Renal pelvis (tissue), 12 donors: Measurements from ENCODE around the gene HMSD. TPM values are rescaled to one million over a fixed set of nuclear protein-coding genes. Genes with fewer than 3 reads are reported as not detected.
"Not testable (repeated sequence)": the region's sequence is repeated elsewhere in the genome, so short reads cannot be mapped to it uniquely, and the experiment has no call there.

Source experiments
- DNase-seq: peaks from one replicate; pipeline ENCODE4 v3.0.0-alpha.2; 2013
- long read RNA-seq, 16 experiments: transcript quantifications; one replicate each; lab custom pipeline, GENCODE V29; 2026
- polyA plus RNA-seq, 3 donors: library from polyadenylated mRNA; unstranded; fragments of 120-200 nt; gene quantifications; one replicate each; pipeline ENCODE4 v1.2.1, GENCODE V29; 2013; ENCODE audit not compliant: insufficient read length in 3 of 3

HMSD gene
- 1 to 10 TPM; 1.1 to 2.6 (median 1.4) TPM for polyA plus RNA-seq
- long read RNA-seq, donor 1, partial matches to known transcripts: 0 of 1 reads
- long read RNA-seq, donor 1, other reads (novel, unspliced or antisense): 0 of 1 reads
- long read RNA-seq, donor 2: 0 reads
- long read RNA-seq, donor 3: 0 reads
- long read RNA-seq, donor 4: 0 reads
- long read RNA-seq, donor 5, partial matches to known transcripts: 0 of 1 reads
- long read RNA-seq, donor 5, other reads (novel, unspliced or antisense): 0 of 1 reads
- long read RNA-seq, donor 6: 0 reads
- long read RNA-seq, donor 7, partial matches to known transcripts: 0 of 2 reads
- long read RNA-seq, donor 7, other reads (novel, unspliced or antisense): 0 of 2 reads
- long read RNA-seq, donor 8: 0 reads
- long read RNA-seq, donor 9, partial matches to known transcripts: 0 of 1 reads
- long read RNA-seq, donor 9, other reads (novel, unspliced or antisense): 0 of 1 reads
- long read RNA-seq, donor 10: 0 reads
- long read RNA-seq, donor 11, partial matches to known transcripts: 0 of 1 reads
- long read RNA-seq, donor 11, other reads (novel, unspliced or antisense): 0 of 1 reads
- long read RNA-seq, donor 12: 0 reads
- long read RNA-seq, donor 13: 0 reads
- long read RNA-seq, donor 14: 0 reads
- long read RNA-seq, donor 15: 0 reads
- long read RNA-seq, donor 16: 0 reads

GRCh38 chr18:63949068-63949737 lies at the start of gene HMSD:
Gene HMSD (plus strand): TSS chr18:63949301. CDS start chr18:63953456, 4,155 bp downstream.
- DNase-seq: no peak

GRCh38 chr18:63903851-63904570 lies 45.1 kb upstream of the HMSD start:
- DNase-seq: no peak

GRCh38 chr18:63904694-63905093 lies 44.4 kb upstream of the HMSD start:
- DNase-seq: no peak

DNA sequence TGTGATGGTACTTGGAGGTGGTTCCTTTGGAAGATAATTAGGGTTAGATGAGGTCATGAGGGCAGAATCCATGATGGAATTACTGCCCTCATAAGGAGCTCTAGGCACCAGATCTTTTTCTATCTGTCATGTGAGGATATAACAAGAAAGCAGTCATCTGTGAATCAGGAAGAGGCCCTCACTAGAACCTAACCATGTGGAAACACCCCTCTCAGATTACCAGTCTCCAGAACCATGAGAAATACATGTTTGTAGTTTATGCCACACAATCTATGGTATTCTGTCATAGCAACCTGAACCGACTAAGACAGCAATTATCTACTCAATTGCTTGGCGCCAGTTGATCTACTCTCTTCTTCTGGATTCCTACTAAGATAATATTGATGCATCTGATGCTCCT lies 43.7 kb upstream of the HMSD start:
- no peak for DNase-seq

GRCh38 chr18:63906056-63906455 lies 43.0 kb upstream of the HMSD start:
- DNase-seq: no peak

- DNase-seq: no peak
These were observed 41.4 kb upstream of the HMSD start, which contains the start of gene SERPINB10 for GRCh38 chr18:63907664-63908063. Gene SERPINB10 (plus strand): TSS chr18:63907958. CDS start chr18:63915511, 7,553 bp downstream.

- no peak for DNase-seq
These were observed 40.2 kb upstream of the HMSD start for GRCh38 chr18:63908858-63909257.

DNA sequence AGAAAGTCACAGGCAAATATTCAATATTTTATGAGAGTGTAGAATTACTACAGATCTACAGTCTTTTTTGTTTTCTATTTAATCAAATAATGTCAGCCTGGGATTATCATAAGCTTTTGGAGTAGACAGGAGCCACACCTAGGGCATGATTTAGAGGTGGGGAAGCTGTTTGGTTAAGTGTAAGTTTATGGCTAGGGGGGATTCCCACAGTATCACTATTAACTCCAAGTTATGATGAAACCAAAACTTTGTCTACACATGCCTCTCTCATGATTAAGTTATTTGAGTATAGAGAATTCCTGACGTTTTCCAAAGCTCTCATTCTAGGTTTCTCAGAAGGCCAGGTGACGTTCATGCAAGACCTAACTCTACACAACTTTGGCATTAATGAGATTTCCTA lies 39.2 kb upstream of the HMSD start:
- no peak for DNase-seq

GRCh38 chr18:63917817-63918216 lies 31.3 kb upstream of the HMSD start:
- DNase-seq: no peak

DNA sequence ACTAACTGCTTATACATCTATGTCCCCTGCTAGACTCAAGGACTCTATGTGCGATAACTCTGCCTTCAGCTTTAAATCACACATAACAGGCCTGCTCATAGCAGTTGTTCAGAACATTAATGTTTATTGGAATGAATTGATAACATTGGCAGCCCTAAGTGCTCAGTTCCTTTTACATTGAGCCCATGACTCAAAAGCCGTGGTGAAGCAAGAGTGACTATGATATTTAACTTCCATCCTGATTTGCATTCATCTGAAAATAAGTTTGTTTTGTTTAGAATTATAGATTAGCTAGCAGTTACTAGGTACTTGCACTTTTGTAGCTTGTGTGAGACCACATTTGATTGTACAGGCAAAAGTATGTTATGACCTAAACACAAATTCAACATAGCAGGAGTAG lies 27.1 kb upstream of the HMSD start:
- no peak for DNase-seq

DNA sequence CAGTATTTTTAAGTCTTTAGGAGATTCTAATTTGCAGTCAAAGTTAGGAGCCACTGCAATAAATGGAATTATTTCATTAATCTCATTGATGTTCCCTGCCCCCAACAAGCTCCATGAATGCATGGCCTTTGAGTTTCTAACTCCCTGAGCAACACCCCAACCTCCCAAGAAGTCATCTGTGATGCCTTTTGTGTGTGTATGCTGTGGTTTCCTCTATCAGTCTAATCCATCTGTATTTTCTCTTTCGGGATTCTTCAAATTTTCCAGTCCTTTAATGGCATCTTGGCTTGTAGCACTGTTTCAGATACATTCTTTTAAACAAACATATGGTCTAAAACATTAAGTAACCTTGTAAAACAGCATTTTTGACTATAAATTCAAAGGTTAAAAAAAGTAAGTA lies 24.6 kb upstream of the HMSD start:
- no peak for DNase-seq

- DNase-seq: no peak
These were observed 20.8 kb upstream of the HMSD start for GRCh38 chr18:63928331-63928730.

DNA sequence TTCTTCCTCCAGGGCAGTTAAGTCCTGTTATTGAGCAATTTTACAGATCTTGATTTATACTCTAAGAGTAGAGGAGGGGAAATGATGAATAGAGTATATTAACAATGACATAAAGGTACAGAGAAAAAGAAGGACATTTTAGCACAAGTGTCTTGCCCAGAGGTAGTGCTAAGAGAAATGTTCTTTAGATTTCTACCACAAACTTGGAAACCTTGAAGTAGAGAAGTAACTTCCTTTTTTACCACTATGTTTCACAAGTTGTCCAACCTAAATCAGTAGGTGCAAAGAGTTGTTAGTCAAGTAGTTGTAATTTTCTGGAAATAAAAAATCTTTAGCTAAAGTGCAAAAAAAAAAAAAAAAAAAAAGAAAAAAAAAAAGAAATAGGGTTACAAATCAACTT lies 19.7 kb upstream of the HMSD start:
- not testable (repeated sequence) for DNase-seq

GRCh38 chr18:63930773-63931354 lies 18.2 kb upstream of the HMSD start:
- no peak for DNase-seq

GRCh38 chr18:63936156-63936931 lies 12.8 kb upstream of the HMSD start:
- DNase-seq: peak; percentile 71

- DNase-seq: no peak
These were observed 12.1 kb upstream of the HMSD start for GRCh38 chr18:63936932-63937393.

DNA sequence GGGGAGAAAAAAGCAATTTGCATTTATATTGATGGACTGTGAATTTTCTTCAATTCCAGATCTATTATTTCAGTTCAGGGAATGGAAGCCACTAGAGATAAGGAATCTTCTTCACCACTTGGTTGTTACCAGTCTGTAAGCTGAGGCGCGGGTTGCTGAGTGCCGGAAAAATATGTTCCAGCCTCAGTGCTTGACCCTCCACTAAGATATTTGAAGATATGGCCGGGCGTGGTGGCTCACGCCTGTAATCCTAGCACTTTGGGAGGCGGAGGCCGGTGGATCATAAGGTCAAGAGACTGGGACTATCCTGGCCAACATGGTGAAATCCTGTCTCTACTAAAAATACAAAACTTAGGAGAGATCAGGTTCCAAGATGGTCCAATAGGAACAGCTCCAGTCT lies 9.1 kb upstream of the HMSD start:
- DNase-seq: no peak

DNA sequence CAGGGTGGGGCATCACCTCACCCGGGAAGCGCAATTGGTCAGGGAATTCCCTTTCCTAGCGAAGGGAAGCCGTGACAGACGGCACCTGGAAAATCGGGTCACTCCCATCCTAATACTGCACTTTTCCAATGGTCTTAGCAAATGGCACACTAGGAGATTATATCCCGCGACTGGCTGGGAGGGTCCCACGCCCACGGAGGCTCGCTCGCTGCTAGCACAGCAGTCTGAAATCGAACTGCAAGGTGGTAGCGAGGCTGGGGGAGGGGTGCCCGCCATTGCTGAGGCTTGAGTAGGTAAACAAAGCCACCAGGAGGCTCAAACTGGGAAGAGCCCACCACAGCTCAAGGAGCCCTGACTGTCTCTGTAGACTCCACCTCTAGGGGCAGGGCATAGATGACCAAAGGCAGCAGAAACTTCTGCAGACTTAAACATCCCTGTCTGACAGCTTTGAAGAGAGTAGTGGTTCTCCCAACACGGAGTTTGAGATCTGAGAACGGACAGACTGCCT lies 8.5 kb upstream of the HMSD start:
- DNase-seq: not testable (repeated sequence)

DNA sequence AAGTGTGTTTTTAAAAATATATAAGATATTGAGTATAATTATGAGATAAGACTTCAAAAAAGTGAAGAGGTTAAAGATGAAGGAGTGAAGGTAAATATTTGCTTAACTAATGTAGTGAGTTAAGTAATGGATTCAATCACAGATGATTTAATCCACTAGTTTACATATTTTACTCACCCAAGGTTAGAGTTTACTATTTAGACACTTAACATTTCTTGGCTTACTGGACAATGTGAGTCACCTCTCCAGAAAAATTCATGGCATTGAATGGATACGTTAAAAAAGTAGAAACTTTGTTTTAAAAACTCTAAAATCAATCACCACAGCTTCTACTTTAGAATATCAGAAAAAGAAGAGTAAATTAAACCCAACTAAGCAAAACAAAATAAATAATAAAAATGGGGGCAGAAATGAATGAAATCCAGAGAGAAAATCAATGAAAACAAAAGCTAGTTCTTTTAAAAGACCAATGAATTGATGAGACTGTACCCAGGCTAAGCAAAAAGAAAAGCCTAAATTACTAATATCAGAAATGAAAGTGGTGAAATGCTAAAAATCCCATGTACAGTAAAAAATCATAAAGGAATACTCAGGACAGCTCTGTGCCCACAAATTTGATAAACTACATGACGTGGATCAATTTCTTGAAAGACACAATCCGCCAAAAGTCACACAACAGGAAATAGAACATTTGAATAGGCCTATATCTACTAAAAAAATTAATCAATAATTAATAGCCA lies 1.9 kb upstream of the HMSD start:
- no peak for DNase-seq

GRCh38 chr18:63951302-63951705 lies 2.2 kb downstream of the HMSD start:
- no peak for DNase-seq
